Stimulated activated CD4-positive, alpha-beta T cell treated with anti-CD3 and anti-CD28 coated beads, Interleukin-4, amount 100 ng/mL, for 4 hours (primary cell): ENCODE measurements around the gene HTT.

ENCODE experiments used
- DNase-seq, 2 experiments: peaks; one replicate each; pipeline ENCODE4 v3.0.0-alpha.2; 2020

Gene HTT

DNA sequence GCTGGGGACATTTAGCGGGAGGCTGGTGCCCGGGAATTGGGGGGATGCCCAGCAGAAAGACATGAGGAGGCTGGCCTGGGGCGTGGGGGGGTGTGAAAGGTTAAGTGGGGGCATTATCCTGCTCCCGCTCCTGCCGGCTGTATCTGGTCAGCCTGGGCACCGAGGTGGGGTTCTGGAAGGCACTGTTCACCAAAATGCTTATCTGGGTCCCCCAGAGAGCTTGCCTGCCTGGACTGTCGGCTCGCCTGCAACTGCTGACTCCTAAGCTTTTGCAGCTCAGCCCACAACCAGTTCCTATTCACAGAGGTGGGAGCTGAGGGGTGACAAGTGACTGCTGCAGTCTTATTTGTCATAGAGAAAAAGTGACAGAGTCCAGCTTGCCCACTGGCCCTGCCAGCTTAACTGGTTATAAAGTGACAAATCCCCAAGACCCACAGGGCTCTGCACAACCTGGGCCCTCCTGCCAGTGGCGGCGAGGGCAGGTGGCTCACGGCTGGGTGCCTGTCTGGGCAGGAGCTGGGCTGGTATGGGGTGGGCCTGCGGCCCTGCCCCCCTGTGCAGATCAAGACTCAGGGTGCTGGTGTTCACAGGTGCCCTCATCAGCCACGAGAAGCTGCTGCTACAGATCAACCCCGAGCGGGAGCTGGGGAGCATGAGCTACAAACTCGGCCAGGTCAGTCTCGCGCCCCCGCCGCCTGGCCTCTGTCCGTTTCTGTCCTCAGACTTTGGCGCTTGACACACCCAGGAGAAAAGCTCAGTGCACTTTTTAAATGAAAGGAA, 150.8 kb downstream of the HTT start:
- DNase-seq, result no peak

DNA sequence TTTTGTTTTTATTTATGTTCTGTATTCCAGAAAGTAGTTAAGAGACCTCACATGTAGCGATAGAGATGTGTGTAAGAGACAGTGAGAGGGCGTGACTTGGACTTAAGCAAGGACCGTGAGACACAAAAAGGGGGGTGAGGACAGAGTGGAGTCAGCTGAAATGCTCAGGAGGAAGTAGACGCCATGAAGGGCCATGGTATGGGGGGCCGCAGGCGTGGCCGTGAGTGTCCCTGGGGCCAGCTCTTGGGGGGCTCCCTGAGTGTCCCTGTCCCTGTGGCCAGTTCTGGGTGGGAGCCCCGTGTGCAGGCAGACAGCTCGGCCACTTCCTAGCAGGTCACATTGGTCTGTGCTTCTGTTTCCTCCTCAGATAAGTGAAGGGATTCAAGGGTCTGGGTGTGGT, 151.5 kb downstream of the HTT start:
- no peak for DNase-seq

DNA sequence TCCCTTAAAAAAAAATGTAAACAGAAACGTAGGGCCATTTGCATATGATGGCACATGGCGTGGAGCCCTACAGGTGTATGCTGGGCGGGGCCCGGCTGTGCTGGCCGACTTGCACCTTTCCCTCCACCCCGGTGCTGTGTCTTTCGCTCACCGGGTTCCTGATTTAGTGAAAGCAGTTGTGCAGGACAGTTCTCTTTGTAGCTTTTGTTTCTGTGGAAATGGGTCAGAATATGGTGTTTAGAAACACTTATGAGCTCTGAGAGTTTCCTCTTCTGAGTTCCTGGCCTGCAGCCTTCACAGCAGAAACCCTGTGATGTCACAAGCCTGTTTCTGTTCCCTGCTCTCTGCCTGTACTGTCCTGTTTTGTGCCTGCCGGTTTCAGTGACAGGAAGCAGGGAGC, 152.0 kb downstream of the HTT start:
- DNase-seq, result no peak

DNA sequence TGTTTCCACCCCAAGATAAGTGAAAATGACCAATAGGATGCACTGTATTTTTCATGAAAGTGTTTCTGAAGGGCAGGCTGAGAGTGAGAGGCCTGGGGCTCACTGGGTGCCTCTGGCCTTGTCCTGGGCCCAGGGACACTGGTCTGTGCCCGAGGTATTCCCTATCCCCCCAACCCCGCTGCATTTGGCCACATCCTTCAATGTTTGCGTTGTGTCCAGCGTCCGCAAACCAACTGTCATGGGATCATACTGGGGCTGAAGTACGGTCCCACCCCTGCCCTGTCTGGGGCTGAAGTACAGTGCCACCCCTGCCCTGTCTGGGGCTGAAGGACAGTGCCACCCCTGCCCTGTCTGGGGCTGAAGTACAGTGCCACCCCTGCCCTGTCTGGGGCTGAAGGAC, 152.5 kb downstream of the HTT start:
- no peak for DNase-seq

DNA sequence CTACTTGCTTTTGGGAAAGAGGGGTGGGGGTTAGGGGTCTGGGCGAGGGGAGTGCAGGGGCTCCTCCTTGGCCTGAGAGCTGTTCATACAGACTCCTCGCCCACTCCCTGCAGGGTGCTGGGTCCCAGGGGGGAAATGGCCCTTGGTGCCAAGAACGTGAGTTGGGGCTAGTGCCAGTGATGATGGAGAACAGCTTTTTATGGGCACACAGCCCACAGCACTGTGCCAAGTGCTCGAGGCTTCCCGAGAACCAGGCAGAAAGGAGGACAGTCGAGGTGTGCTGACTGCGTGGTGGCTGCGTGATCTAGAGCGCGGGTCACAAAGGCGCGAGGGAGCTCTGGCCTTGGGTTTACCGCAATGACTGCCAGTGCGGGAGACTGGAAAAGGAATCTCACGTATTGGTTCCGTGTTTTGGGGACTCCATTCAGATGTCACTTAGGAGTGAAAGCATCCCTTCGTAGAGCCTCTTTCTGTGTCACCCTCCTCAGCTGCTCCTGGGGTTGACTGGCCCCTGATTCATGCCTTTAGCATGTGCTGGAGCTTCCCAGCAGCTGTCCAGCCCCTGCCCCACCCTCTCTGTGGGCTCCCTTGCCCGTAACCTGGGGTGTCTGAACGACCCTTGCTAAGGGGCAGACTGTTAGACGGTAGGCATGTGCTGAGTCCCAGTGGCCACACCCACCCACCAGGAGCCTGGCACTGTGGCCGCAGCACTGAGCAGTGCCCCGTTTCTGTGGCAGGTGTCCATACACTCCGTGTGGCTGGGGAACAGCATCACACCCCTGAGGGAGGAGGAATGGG, 153.6 kb downstream of the HTT start:
- no peak for DNase-seq

DNA sequence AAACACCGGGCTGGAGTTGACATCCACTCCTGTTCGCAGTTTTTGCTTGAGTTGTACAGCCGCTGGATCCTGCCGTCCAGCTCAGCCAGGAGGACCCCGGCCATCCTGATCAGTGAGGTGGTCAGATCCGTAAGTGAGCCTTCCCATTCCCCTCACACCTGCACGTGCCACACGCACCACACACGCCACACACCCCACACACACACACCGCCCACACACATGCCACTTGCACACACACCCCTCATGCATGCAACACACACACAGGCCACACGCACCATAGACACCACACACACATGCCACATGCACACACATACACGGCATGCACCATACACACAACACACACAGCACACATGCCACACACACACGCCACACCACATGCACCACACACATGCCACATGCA, 154.4 kb downstream of the HTT start:
- DNase-seq, result no peak

DNA sequence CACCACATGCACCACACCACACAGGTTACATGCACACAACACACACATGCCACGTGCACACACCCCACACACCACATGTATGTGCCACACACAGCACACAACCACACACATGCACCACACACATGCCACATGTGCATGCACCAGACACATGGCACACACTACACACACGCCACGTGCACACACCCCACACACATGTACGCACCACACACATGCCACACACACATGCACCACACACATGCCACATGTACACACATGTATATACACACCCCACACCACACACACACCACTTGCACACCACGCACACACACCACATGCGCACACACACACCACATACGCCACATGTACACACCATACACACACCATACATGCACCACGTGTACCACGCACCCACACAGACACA, 154.8 kb downstream of the HTT start:
- DNase-seq, result no peak

DNA sequence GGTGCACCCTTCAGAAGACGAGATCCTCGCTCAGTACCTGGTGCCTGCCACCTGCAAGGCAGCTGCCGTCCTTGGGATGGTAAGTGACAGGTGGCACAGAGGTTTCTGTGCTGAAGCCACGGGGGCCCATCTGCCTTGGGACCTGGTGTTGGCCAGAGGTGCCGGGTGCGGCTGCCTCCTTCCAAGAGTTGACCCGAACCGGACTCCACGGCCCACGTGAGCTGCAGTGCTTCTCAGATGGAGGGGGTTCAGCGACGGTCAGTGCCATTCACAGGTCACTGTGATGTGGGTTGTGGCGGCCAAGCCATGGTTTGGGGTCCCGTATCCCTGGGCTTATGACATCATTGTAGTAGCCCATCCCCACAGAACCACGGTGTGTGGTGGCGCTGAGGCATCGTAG, 155.5 kb downstream of the HTT start:
- DNase-seq, result no peak

DNA sequence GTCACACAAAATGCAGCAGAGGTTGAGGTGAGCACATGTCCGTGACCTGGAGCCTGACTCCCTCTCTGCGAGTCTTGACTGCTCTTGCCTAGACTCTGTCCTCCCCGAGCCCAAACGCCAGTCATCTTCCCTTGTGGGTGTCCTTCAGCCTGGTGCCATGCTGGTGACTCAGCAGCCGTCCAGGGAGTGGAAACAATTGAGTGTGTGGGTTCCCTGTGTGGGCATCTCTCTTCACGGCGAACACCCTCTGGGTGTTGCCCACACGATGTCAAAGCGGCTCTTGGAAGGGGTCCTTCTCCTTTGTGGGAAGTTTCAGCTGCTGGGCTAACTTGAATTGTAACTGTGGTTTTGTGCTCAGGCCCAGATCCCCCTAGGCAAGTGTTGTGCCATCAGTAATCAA, 157.0 kb downstream of the HTT start:
- no peak for DNase-seq

DNA sequence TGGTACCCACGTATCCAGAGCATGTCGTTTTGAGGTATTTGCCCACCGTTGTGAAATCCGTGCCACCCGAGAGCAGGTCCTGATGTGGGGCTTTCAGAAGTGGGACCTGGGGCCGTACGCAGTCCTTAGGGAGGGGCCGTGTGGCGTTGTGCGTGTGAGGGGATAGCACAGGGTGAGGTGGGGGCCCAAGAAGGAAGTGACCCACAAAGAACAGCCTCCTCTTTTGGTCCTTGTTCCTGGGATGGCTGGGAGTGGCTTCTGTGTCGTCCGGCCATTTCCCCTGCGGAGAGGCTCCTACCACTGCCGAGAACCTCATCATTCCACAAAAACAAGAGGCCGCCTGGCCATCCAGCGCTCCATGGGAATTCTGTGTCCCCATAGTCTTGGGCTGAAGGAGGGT, 157.5 kb downstream of the HTT start:
- DNase-seq, result no peak

DNA sequence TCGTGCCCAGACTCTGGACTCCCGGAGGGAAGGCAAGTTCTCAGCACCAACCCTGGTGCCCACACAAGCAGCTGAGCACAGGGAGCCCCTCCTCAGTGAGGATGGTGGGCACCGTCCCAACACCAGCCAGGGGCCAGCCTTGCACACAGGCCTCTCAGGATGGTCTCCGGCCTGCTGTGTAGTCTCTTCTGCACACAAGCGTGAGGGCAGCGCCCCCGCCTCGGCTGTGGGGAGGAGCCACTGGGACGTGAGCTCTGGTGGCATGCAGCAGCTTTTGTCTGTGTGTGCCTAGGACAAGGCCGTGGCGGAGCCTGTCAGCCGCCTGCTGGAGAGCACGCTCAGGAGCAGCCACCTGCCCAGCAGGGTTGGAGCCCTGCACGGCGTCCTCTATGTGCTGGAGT, 158.4 kb downstream of the HTT start:
- DNase-seq, result no peak

DNA sequence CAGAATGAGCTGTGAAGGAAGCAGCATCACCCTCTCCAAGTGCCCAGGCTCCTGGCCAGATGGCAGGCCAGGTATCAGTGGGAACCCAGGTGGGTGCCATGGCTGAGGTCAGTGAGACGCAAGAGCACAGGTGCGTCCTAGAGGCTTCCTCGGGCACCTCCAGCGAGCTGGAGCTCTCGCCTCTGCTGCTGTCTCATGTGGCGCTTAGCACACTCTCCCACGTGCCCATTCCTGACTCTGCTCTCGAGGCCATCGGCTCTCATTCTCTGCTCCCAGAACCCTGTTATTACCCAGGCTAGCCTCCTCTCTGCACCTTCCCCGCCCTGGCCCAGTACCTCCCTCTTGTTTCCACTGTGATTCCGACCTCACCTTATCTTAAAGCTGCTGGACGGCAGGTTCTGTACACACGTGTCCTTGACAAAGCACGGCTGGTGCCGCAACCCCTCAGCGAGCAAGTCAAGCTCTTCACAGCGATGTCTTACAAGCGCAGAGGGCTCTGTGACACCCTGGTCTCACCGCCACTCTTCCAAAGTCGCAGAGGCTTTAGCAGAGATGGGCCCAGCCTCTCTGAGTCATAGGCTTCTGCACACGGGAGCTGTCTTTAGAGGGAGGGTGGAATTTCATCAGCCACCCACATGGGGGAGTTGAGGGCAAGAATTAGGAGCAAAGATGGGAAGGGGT, 159.1 kb downstream of the HTT start:
- DNase-seq, result no peak

DNA sequence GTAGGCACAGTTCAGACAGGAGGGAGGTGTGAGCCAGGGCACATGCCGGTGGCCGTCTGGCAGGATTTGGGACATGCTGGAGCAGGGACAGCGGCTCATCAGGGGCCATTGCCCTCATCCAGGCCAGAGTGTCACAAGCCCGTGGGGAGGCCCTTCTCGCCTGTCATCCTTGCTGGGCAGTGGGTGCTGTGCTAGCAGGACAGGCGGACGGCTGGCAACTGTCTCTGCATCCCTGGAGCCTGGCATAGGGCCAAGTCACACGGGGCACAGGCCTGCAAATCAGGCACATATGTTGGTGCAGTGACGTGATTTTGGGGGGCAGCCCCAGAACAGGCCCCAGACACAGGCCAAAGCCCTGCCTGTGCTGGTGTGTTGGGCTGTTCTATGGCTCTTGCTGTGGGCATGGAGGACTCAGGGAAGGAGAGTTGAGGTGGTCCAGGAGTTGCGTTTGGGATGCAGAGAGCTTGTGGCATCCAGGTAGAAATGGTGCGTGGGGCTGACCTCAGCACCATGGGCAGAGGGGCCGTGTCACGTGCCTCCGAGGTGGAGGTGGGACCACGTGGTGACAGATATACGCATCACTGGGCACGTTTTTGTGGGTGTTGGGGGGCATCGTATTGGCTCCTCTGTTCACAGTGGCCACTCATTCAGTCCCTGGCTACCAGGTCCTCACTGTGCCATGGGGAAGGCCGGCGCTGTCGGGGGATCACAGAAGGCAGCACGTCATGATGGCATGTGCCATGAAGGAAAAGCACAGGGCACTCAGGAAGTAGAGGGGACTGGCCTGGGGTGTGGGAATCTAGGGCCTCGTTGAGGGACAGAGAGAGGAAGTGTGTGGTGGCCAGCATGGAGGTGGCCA, 159.9 kb downstream of the HTT start:
- no peak for DNase-seq

DNA sequence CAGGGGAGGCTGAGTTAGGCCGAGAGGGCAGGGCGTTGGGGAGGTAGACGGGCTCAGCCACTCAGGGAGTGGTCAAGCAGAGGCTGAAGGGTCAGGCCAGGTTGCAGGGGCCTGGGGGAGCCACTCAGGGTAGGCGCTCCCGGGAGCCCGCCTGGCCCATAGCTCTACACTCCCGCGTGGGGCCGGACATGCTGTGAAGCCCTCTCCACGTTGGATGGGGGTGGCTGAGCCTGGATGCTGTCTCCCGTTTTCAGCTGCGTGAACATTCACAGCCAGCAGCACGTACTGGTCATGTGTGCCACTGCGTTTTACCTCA, 160.5 kb downstream of the HTT start:
- DNase-seq, result no peak

DNA sequence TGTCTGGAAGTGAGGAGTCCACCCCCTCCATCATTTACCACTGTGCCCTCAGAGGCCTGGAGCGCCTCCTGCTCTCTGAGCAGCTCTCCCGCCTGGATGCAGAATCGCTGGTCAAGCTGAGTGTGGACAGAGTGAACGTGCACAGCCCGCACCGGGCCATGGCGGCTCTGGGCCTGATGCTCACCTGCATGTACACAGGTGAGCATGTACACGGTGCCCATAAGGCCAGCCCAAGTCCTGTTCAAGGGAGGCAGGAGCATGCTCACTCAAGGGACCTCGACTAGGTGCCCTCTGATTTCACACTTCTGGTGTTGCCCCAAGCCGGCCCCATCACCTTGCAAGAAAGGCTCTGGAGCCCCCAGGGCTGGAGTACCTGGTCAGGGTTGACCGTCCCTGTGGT, 161.1 kb downstream of the HTT start:
- DNase-seq, result no peak

DNA sequence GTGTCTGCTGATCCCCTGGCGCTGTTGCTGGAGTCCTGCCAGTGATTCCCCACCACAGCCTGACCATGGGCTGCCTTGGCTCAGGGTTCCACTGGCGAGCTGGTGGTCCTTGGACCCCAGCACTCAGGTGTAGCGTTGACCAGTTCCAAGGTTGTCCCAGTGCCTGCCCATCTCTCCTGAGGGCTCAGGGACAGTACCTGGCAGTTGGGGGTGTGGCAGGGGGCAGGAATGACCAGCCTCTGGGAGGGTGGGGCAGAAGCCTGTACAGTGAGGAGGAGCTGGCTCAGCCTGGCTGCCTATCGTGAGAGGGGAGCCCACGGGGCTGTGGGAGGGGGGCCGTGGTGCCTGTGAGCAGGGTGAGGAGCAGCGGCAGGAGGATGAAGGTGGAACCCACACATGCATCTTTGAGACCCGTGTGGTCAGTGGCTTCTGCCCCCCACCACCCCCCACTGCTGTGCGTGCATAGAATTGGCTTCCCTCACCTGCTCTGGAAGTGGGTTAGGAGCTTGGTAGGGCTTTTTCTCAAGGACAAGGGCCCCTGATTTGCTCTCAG, 161.9 kb downstream of the HTT start:
- DNase-seq, result no peak

DNA sequence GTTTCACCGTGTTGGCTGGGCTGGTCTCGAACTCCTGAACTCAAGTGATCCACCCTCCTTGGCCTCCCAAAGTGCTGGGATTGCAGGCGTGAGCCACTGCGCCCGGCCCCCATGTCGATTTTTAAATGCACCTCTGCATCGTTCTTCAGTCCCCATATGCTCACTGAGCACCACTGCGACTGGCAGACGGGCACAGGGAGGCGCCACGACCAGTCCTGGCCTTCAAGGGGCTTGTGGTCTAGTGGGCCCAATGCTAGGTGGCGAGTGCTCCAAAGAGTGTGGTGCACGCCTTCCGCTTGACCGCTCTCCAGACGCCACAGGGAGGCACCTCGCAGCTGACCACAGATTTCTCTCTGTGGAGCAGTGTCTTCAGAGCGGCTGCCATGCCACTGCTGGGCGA, 162.8 kb downstream of the HTT start:
- DNase-seq, result no peak

DNA sequence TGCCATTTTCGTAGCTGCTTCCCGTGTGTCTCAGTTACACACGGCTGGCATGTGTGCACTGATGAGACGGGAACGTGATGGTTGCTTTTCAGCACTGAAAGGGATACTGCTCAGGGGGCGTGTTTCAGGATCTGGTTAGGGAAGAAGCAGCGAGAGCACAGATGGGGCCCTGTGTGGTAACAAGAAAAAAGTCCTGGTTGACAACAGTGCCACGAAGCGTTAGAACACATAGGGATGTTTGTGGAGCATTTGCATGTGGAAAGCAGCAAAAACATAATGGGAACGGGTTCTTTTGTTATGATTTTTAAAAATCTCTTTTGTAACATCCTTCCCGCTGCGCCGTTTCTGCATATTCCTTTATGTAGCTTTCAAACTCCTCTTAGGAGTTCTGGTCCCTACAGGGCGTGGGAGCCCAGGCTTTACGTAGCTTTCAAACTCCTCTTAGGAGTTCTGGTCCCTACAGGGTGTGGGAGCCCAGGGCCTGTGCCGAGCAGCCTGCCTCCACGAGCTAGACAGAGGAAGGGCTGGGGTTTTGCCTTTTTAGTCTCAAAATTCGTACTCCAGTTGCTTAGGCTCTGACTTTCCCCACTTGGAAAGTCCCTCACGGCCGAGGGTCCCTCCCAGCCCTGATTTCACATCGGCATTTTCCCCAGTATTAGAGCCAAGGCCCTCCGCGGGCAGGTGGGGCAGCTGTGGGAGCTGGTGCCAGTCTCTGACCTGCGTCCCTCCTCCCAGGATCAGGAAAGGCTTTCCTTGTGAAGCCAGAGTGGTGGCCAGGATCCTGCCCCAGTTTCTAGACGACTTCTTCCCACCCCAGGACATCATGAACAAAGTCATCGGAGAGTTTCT, 163.5 kb downstream of the HTT start:
- no peak for DNase-seq

DNA sequence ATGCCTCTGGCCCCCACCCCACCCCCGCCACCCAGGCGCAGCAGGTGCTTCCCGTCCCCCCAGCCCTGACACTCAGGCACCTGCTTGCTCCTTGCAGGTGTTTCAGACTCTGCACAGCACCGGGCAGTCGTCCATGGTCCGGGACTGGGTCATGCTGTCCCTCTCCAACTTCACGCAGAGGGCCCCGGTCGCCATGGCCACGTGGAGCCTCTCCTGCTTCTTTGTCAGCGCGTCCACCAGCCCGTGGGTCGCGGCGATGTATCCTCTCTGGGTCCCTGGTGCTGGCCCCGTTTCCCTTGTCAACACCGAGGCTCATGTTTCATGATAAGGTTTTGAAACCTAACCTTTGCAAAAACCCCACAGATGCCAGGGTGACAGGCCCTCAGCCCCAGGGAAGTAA, 164.2 kb downstream of the HTT start:
- DNase-seq, result no peak

DNA sequence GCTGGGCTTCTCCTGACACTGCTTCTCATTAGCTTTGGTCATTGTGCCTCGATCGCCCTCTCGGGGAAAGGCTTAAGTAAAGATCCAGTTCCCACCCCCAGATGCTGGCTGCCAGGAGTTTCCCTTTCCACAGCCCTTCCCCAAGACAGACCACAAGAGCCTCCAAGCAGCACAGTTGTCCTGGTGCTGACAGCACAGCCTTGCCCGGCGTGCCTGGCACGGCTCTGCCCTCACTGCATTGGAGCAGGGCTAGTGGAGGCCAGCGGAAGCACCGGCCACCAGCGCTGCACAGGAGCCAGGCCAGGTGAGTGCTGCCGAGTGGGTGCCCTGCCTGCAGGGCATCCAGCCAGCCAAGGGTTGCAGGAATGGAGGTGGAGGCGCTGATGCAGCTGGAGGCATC, 164.8 kb downstream of the HTT start:
- DNase-seq, result no peak

DNA sequence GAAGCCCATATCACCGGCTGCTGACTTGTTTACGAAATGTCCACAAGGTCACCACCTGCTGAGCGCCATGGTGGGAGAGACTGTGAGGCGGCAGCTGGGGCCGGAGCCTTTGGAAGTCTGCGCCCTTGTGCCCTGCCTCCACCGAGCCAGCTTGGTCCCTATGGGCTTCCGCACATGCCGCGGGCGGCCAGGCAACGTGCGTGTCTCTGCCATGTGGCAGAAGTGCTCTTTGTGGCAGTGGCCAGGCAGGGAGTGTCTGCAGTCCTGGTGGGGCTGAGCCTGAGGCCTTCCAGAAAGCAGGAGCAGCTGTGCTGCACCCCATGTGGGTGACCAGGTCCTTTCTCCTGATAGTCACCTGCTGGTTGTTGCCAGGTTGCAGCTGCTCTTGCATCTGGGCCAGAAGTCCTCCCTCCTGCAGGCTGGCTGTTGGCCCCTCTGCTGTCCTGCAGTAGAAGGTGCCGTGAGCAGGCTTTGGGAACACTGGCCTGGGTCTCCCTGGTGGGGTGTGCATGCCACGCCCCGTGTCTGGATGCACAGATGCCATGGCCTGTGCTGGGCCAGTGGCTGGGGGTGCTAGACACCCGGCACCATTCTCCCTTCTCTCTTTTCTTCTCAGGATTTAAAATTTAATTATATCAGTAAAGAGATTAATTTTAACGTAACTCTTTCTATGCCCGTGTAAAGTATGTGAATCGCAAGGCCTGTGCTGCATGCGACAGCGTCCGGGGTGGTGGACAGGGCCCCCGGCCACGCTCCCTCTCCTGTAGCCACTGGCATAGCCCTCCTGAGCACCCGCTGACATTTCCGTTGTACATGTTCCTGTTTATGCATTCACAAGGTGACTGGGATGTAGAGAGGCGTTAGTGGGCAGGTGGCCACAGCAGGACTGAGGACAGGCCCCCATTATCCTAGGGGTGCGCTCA, 165.8 kb downstream of the HTT start:
- no peak for DNase-seq
